Measurements from ENCODE around the gene SLC10A1.
A peak's percentile ranks its signal among the peaks of the same experiment; 100 is the strongest.
"Not testable (repeated sequence)": the region's sequence is repeated elsewhere in the genome, so short reads cannot be mapped to it uniquely, and the experiment has no call there.

Gene SLC10A1

DNA sequence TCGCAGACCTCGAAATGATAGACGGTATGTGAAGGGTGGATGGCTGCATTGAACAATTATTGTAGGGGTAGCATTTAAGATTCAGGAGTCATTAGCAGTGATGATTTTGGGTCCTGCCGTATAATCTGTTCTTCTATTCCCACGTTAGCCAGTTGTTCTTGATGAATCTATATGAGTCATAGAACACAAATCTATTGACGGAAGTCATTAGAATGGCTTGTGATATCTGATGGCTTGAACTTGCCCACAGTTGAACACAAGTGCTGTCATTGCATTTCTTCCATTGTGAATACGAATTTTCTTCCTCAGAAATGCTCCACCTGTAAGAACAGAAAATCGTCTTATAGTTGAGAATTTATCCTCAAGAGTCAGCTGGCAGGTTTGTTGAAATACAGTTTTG lies 28.2 kb downstream of the SLC10A1 start:
- no peak for DNase-seq

DNA sequence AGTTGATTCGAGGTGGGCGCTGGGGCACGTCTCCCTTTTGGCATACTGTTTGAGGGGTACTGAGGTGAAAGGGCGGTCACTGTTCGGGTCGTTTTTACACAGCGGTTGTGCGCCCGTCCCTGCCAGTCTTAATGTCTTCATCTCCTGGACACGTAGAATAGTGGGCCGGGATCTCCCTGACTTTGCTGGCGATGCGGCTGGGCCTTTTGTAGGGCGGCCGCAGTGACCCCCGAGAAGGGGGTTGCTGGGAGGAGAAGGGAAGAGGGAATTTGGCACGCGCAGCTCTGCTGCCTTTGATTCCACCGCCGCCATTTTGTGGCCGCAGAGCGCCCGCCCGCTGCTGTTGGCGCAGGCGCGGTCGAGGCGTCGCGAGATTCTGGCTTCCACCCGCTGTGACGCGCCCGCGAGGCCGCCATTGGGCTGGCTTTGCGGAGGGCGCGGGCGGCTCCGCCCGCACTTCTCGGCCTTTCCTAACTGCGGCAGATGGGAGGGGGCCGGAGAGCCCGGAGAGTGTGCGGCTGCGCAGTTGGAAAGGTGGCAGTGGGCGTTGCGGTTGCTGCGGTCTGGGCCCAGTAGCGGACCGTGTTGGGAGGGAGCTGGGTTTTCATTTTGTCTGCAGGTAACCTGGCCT lies 29.6 kb downstream of the SLC10A1 start:
- DNase-seq: peak; percentile 94

DNA sequence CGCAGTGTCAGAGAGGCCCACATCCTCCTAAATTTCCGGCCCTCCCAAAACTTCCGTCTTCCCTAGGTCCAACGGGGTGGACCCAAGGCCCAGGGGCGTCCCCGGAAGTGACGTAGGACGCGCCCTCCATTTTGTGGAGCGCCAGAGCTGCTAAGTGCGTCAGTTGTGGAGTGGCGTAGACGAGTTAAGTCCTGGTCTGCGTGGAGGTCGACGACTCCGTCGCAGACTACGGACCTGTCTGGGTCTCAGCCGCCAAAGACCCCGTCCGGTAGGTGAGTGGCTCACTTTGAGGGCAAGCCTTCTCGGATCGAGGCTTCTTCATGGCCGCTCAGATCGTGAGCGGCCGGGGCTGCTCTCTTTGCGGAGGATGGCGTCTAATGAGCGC lies 30.1 kb downstream of the SLC10A1 start, which contains the start of gene SRSF5:
TSS of gene SRSF5 (plus strand) at position 159 of the 385 bp plus-strand sequence. CDS start 1,015 bp downstream, outside the sequence.
- DNase-seq: peak; percentile 93

DNA sequence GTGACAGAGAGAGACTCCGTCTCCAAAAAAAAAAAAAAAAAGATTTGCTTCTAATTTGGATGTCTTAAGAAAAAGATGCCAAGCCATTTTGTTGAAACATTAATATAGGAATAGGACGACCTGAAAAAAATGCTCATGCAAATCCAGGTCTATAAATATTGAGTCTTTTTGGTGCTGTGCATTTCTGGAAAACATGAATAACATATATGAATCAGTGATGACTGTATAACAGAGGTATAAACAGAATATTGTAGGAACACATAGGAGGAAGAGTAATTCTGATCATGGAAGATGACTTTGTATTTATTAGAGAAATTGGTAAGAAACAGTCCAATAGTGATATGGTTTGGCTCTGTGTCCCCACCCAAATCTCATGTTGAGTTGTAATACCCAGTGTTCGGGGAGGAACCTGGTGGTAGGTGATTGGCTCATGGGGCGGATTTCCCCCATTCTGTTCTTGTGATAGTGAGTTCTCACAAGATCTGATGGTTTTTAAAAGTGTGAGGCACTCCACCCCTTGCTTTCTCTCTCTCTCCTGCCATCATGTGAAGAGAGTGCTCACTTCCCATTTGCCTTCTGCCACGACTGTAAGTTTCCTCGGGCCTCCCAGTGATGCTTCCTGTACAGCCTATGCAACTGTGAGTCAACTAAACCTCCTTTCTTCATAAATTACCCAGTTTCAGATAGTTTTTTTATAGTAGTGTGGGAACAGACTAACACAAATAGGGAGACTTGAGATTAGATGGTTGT lies 33.1 kb downstream of the SLC10A1 start:
- peak; percentile 63 for DNase-seq

DNA sequence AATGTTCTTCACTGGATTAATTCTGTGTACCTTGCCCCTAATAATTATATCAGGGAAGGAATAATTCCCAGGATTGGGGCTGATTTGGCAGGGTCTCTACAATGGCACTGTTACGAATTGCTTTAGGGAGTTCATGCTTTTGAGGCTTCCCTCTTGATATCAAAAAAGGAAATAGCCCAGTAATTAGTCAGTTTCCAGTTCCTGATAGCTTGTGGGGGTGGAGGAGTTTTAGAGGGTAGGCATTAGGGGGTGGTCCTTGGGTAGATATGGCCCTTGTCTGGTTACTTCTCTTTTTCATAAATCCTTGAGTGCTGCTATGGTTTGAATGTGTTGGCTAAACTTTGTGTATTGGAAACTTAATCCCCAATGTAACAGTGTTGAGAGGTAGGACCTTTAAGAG lies 36.2 kb downstream of the SLC10A1 start:
- no peak for DNase-seq

DNA sequence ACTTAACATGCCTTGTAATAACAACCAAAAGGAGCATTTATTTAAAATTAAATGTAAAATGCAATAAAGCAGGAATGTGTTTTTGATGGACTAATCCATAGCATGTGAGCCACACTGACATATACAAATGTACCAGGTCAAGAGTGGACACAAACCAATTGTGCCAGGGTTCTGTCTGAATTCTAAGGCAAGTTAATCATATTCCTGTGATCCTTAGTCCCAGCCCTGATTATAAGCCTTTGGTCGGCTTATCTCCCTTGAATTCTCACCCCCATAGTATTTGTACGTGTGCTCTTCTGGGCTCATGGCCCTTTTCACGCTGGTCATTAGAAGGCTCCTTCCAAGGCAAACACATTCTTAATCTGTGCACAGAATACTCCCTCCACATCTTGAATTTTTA lies 40.7 kb downstream of the SLC10A1 start:
- no peak for DNase-seq

DNA sequence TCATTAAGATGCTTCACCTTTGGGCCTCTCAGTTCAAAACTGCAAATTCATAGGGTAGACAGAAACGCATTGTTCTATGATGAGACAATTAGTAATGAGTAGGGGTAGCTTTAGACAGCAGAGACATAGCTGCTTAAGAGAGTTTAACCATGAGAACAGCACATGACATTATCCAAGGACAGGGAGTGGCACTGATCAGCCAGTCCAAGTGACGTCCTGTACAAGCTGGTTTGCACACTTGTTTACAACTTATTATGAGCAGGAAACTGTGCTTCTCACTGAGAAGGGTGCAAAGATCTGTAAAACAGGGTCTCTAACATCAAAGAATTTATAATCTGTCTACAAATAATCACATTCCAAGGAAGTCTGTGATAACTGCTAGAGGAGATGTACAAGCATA lies 41.3 kb downstream of the SLC10A1 start:
- no peak for DNase-seq

DNA sequence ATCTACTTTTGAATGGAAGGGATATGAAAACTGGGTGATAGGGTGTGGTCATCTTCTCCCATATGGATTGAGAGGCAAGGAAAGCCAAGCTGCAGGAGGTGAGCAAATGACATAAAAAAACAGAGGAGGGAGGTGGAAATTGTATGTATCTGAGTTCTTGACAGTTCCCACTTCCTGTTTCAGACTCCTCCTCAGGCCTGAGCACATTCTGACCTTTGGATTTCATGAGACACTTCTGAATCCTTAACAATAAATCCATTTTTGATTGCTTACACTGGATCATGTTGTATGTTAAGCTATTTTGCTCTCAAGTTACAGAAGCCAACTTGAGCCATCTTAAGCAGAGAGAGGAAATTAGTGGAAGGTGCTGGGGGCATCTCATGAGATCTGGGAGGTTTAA lies 41.7 kb downstream of the SLC10A1 start:
- no peak for DNase-seq

DNA sequence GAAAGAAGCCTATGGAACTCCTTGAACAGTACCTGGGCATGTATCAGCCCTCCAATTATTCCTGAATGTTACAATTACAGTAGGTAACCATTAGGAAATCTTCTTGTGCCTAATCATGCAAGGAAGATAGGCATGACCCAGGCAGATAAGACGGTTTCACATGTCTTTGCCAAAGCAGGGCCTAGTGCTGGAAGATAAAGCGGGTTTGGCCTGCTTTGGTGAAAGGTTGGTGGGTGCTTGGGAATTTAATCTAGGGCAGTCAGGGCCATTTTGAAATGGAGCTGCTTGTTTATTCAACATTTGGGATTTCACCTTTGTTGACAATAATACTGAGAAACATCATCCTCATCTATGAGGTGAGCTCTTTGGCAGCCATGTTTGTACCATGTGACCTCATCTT lies 42.6 kb downstream of the SLC10A1 start:
- DNase-seq: no peak

DNA sequence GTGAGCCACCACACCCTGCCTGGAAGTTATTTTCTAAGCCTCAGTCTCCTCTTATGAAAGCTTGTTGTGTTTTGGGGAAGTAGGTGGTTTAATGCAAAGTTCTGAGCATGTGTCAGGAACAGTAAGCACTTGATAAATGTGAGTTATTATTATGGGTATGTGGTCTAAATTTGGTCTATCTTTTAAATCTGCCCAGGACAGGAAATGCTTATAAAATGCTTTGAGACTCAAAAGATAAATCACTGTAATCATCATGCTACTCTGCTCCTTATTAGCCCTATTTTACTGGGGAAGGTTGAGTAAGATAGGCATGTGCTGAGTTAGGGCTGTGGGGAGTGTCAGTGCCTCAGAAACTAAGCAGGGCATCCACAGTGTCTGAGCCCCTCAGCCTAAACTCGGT lies 43.2 kb downstream of the SLC10A1 start:
- DNase-seq: no peak

DNA sequence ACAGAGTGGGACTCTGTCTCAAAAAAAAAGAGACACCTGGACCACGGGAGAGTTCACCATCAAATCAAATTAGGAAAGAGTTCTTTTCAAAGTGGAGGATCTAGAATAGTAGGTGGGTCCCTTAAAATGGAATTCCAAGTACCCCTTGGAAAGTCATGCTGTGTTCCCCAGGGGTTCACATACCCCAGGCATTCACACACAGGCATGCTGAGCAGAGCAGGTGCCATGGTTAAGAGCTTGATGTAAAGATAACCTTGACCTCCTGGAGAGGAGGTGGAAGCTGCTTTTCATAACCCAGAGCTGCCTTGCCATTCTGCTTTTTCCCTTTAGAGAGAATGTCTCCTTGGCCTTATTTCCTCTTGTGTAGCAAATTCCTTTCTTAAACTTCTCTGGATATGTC lies 44.3 kb downstream of the SLC10A1 start:
- no peak for DNase-seq

DNA sequence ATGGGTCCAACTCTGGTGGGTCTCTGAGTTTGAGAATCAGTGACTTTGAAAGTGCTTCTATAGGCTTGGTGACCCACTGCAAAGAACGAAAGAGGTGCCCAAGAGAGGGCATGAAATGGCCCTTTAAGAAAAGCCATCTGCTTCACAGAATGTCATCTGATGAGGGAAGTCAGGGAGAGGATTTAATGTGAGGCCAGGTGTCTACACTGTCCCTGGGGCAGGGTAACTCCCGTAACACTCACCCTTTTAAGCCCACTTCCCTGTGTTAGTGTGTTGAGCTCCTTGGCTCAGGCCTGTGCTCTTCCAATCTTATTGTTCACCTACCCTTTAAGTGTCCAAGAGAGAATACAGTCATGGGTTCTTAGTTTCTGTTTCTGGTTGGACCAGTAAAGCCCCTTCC lies 46.5 kb downstream of the SLC10A1 start:
- no peak for DNase-seq

DNA sequence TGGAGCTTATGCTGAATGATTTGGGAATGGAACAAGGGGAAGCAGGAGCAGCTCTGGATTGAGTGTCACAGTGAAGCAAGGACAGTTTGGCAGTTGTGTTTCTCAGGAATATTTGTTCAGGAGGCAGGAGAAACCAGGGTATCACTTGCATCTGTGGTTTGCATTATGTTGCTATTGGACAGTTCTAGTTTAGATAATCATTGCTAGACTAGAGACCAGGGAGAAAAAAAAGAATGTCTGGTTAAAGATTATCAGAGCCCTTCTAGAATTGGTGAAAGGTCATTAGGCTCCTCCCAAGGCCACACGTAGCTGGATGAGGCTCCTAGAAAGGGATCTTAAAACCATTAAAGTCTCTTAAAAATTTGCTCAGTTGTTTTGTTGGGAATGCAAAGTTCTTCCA lies 47.1 kb downstream of the SLC10A1 start:
- no peak for DNase-seq

DNA sequence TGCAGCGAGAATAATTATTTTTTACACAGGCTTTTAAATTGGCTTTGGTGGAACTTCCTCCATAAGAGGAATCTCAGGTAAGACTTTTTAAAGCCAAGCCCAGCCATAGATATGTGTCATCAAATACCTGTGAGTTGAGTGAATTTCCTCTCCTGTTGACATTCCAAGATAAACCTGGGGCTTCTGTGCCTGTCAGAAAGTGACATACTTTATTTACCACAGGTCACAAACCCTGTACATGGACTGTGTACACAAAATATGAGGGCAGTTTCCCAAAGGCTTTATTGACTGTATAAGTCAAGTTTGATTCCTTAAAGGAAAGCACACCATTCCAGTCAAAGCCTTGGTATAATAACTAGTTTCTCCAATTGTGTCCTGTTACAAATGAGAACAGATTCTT lies 56.0 kb downstream of the SLC10A1 start:
- no peak for DNase-seq

DNA sequence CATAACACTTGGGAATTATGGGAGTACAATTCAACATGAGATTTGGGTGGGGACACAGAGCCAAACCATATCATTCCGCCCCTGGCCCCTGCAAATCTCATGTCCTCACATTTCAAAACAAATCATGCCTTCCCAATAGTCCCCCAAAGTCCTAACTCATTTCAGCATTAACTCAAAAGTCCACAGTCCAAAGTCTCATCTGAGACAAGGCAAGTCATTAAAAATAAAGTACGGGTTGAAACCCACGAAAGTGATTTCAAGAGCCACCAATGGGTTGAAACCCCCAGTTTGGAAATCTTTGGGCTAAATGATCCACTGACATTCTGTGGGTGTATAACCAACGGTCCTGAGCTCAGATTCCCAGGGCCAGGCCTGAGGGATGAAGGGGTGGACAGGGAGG lies 60.6 kb downstream of the SLC10A1 start:
- not testable (repeated sequence) for DNase-seq

DNA sequence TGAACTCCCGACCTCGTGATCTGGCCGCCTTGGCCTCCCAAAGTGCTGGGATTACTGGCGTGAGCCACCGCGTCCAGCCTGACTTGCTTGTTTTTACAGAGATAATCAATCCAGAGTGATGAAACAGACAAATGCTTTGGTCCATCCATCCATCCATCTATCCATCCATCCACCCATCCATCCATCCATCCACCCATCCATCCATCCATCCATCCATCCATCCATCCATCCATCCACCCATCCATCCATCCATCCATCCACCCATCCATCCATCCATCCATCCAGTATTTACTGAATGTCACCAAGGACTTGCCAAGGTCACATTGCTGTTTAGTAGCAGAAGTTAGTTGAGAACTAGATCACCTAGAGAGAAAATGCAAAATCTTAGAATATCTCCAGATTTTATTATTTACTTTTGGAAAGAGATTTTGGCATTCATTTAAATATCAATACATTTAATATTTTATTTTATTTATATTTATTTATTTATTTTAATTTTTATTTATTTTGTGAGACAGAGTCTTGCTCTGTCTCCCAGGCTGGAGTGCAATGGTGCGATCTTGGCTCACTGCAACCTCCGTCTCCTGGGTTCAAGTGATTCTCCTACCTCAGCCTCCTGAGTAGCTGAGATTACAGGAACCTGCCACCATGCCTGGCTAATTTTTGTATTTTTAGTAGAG lies 65.0 kb downstream of the SLC10A1 start:
- DNase-seq: not testable (repeated sequence)

DNA sequence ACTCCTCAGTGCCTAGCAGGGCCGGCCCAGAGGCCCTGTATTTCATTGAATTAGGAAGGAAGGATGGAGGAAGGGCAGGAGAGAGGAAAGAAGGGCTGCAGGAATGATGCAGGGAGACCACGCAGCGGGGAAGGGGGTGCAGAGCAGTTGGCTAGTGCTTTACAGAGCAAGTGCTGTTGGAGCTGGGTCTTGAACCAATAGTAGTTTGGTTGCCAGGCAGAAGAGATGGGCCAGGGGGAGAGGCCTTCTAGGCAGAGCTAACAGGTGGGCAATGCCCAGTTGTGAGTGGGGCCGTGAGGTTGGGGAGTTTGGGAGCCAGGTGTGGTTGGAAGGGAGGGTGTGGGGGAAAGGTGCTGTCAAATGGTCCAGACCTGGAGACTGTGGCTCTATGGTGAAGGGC lies 69.2 kb downstream of the SLC10A1 start:
- no peak for DNase-seq

DNA sequence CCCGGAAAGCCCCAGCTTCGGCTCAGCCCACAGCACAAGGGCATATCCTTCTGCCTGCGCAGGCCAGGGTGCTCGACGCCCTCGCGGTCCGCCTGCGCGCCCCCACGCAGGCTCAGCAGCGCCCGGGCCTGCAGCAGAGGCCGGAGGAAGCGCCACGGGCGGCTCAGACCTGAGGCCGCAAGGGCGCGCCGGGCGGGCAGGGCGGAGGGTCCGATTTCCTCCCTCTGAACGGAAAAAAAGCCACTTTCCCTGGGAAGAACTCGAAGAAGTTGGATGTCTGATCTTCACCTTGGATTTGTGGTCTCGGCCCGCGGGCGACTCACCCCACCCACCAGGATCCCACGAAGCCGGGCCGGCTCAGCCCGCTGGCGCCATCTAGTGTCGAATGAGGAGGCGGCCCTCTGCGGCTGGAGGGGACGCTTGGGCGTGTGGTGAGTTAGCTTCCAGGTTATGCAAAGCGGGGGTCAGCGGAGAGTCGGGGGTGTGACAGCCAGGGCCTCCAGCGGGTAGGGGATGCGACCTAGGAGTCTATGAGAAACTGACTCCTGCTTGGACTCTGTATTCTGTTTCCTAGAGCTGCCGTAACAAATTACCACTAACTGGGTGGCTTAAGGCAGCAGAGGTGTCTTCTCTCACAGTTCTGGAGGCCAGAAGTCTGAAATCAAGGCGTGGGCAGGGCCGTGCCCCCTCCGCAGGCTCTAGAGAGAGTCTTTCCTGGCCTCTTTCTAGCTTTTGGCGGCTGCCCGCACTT lies 70.1 kb downstream of the SLC10A1 start:
- DNase-seq: peak; percentile 83

All from stimulated activated CD4-positive, alpha-beta T cell treated with anti-CD3 and anti-CD28 coated beads, Interleukin-1b, Interleukin-23, amount 100 ng/mL, for 48 hours (primary cell).